ENCODE results near the gene MYZAP. TPM values are rescaled to one million over a fixed set of nuclear protein-coding genes. Genes with fewer than 3 reads are reported as not detected.

The MYZAP gene
- total RNA-seq, 1 experiment from 2014 or later = 6.4 TPM

GRCh38 chr15:57652481-57652880, 60.8 kb downstream of the MYZAP start:
- Mint-ChIP-seq H3K4me3 (ENCODE audit: unreplicated experiment) (no peak overlapping the region), H3K27ac (ENCODE audit: unreplicated experiment) (no peak overlapping the region), H3K9me3 (ENCODE audit: unreplicated experiment) (no peaks in the 10 kb centered on the region), H3K27me3 (ENCODE audit: insufficient read depth, unreplicated experiment) (no peaks in the 10 kb centered on the region), H3K4me1 (ENCODE audit: low read depth, unreplicated experiment) (no peaks in the 10 kb centered on the region), H3K36me3 (ENCODE audit: insufficient read depth, unreplicated experiment) (no peaks in the 10 kb centered on the region)
- ChIA-PET CTCF (interaction anchor here (0.6 kb wide), 1 partner anchor 135 kb away, joined by 3 read pairs; no protein-coding TSS in a partner anchor), POLR2A (no interaction called here)
- H3K9me3 ChIP-seq = no peaks in the 10 kb centered on the region
- no peak overlapping the region for H3K4me3 ChIP-seq (ENCODE audit: low read depth, low read length)
- TF ChIP-seq CTCF (IDR thresholded peaks at IDR 0.05; ENCODE audit: insufficient read depth in 1 of 2, low read depth in 1 of 2, low read length in 1 of 2, severe bottlenecking in 1 of 2, unreplicated experiment in 1 of 2) = no peak
- H3K4me1 ChIP-seq = no peaks in the 10 kb centered on the region
- no peaks in the 10 kb centered on the region for H3K27me3 ChIP-seq (replicated peaks; ENCODE audit: control insufficient read depth, insufficient read depth, low read length)
- DNase-seq = no peak
- no peaks in the 10 kb centered on the region for H3K36me3 ChIP-seq (ENCODE audit: control insufficient read depth, insufficient read depth, low read length)
- intact Hi-C loops (cut with micrococcal nuclease; ENCODE audit: unreplicated experiment) = no loop called here
- BruUV-seq (replicated peaks) = no TSS peak

- Histone ChIP-seq H3K36me3 (ENCODE audit: control insufficient read depth, insufficient read depth, low read length) (no peaks in the 10 kb centered on the region), H3K4me1 (no peaks in the 10 kb centered on the region), H3K9me3 (no peaks in the 10 kb centered on the region), H3K27me3 (replicated peaks; ENCODE audit: control insufficient read depth, insufficient read depth, low read length) (no peaks in the 10 kb centered on the region), H3K4me3 (ENCODE audit: low read depth, low read length) (no peak overlapping the region)
- intact Hi-C loops (cut with micrococcal nuclease; ENCODE audit: unreplicated experiment) = no loop called here
- Mint-ChIP-seq H3K4me3 (ENCODE audit: unreplicated experiment) (no peak overlapping the region), H3K36me3 (ENCODE audit: insufficient read depth, unreplicated experiment) (no peaks in the 10 kb centered on the region), H3K9me3 (ENCODE audit: unreplicated experiment) (no peaks in the 10 kb centered on the region), H3K27me3 (ENCODE audit: insufficient read depth, unreplicated experiment) (no peaks in the 10 kb centered on the region), H3K27ac (ENCODE audit: unreplicated experiment) (no peak overlapping the region), H3K4me1 (ENCODE audit: low read depth, unreplicated experiment) (no peaks in the 10 kb centered on the region)
- ChIA-PET POLR2A (no interaction called here), CTCF (interaction anchor here (0.5 kb wide), 1 partner anchor 97 kb away, joined by 4 read pairs; no protein-coding TSS in a partner anchor)
- no TSS peak for BruUV-seq (replicated peaks)
- DNase-seq = no peak
- no peak for TF ChIP-seq CTCF (IDR thresholded peaks at IDR 0.05; ENCODE audit: insufficient read depth in 1 of 2, low read depth in 1 of 2, low read length in 1 of 2, severe bottlenecking in 1 of 2, unreplicated experiment in 1 of 2)
These were observed 62.6 kb downstream of the MYZAP start for GRCh38 chr15:57654153-57654852.

GRCh38 chr15:57655053-57655452, 63.3 kb downstream of the MYZAP start:
- H3K4me1 Mint-ChIP-seq (ENCODE audit: low read depth, unreplicated experiment) = no peaks in the 10 kb centered on the region
- CTCF ChIA-PET = no interaction called here
- no peaks in the 10 kb centered on the region for H3K4me1 ChIP-seq
- POLR2A ChIA-PET = no interaction called here
- H3K27ac Mint-ChIP-seq (ENCODE audit: unreplicated experiment) = no peak overlapping the region
- no peak for TF ChIP-seq CTCF (IDR thresholded peaks at IDR 0.05; ENCODE audit: insufficient read depth in 1 of 2, low read depth in 1 of 2, low read length in 1 of 2, severe bottlenecking in 1 of 2, unreplicated experiment in 1 of 2)
- intact Hi-C loops (cut with micrococcal nuclease; ENCODE audit: unreplicated experiment) = loop anchor here (5.0 kb wide), 1 partner anchor 93 kb away; no protein-coding TSS in a partner anchor
- H3K36me3 ChIP-seq (ENCODE audit: control insufficient read depth, insufficient read depth, low read length) = no peaks in the 10 kb centered on the region
- BruUV-seq (replicated peaks) = no TSS peak
- no peak overlapping the region for H3K4me3 ChIP-seq (ENCODE audit: low read depth, low read length)
- H3K27me3 Mint-ChIP-seq (ENCODE audit: insufficient read depth, unreplicated experiment) = no peaks in the 10 kb centered on the region
- no peak for DNase-seq
- H3K9me3 ChIP-seq = no peaks in the 10 kb centered on the region
- H3K9me3 Mint-ChIP-seq (ENCODE audit: unreplicated experiment) = no peaks in the 10 kb centered on the region
- H3K36me3 Mint-ChIP-seq (ENCODE audit: insufficient read depth, unreplicated experiment) = no peaks in the 10 kb centered on the region
- no peak overlapping the region for H3K4me3 Mint-ChIP-seq (ENCODE audit: unreplicated experiment)
- no peaks in the 10 kb centered on the region for H3K27me3 ChIP-seq (replicated peaks; ENCODE audit: control insufficient read depth, insufficient read depth, low read length)
